K562 (cell line): ENCODE data around the gene DNASE1L1. TPM values are rescaled to one million over a fixed set of nuclear protein-coding genes. Genes with fewer than 3 reads are reported as not detected.

Experiments
- ATAC-seq: fragments of 200-7000 bp; cut with Tn5 transposase; 3 replicates; pipeline ENCODE4 v1.9.1; 2020; ENCODE audit warnings: moderate library complexity
- BruUV-seq: library from RNA; stranded (reverse); fragments of 400-500 nt; replicated peaks from 2 replicates; lab custom pipeline; 2021; lab: Mats Ljungman, UMichigan
- CTCF ChIA-PET: fragments of 300-600 bp; formaldehyde crosslinking; extraction: SDS; loops from one replicate; lab custom pipeline; 2021; ENCODE audit warnings: low intra/inter-chr PET ratio; lab: Yijun Ruan, JAX
- POLR2A ChIA-PET: fragments of 300-600, 350-650 bp; sonication (Branson Sonifier 250); formaldehyde crosslinking; extraction: SDS; loops from one replicate; lab custom pipeline; 2021; ENCODE audit warnings: antibody characterized with exemption, inconsistent platforms; lab: Yijun Ruan, JAX
- DNase-seq, 4 experiments: peaks; one replicate each; pipeline versions ENCODE4 v3.0.0 to v3.0.0-alpha.2; 2011 to 2018; ENCODE audit warnings: low spot score in 3 of 4, mixed read lengths in 3 of 4; ENCODE audit errors: extremely low read depth in 1 of 4
- FAIRE-seq: peaks from 2 replicates; lab custom pipeline; 2011; peaks lifted over from hg19 to GRCh38; lab: Jason Lieb, UNC
- H2AFZ ChIP-seq: 2 replicates; pipeline ENCODE4 v1.6.0; 2011; ENCODE audit warnings: low read depth, low read length, control low read depth, inconsistent platforms
- H3K27ac ChIP-seq: fragments of 200-600 bp; 3 replicates; pipeline ENCODE4 v1.8.0; 2011; ENCODE audit warnings: low read depth, mild to moderate bottlenecking, control low read depth, inconsistent platforms, low read length, moderate library complexity, mixed read lengths; ENCODE audit errors: extremely low read depth
- H3K27me3 ChIP-seq, 2 experiments: fragments of 300-600 bp in 1 of 2; 2 replicates in 1 of 2; 3 replicates in 1 of 2; pipeline versions ENCODE4 v1.6.0 to v1.8.0; 2011; ENCODE audit warnings: inconsistent platforms in 2 of 2, low read length in 2 of 2, mild to moderate bottlenecking in 1 of 2, mixed read lengths in 1 of 2, moderate library complexity in 1 of 2; ENCODE audit not compliant: control insufficient read depth in 2 of 2, insufficient read depth in 2 of 2
- H3K36me3 ChIP-seq: fragments of 300-600 bp; 3 replicates; pipeline ENCODE4 v1.8.0; 2011; ENCODE audit warnings: mild to moderate bottlenecking, low read length, inconsistent platforms; ENCODE audit not compliant: control insufficient read depth, insufficient read depth
- H3K4me1 ChIP-seq, 2 experiments: fragments of 200-600 bp in 1 of 2; replicated peaks in 1 of 2; 2 replicates in 1 of 2; 3 replicates in 1 of 2; pipeline versions ENCODE4 v1.5.1 to v1.8.0; 2011; ENCODE audit warnings: inconsistent platforms in 2 of 2, low read length in 2 of 2, mild to moderate bottlenecking in 1 of 2, mixed read lengths in 1 of 2, moderate library complexity in 1 of 2; ENCODE audit not compliant: control insufficient read depth in 2 of 2, insufficient read depth in 2 of 2
- H3K4me2 ChIP-seq: 2 replicates; pipeline ENCODE4 v1.6.1; 2011; ENCODE audit warnings: low read length, control low read depth, inconsistent platforms, mixed read lengths; ENCODE audit not compliant: insufficient read depth
- H3K4me3 ChIP-seq: fragments of 200-600 bp; sonication (generic), shearing (Covaris generic); 2 replicates; pipeline ENCODE4 v1.5.1; 2016; ENCODE audit warnings: control low read depth, inconsistent platforms
- H3K79me2 ChIP-seq: fragments of 200-600 bp; 3 replicates; pipeline ENCODE4 v1.8.0; 2011; ENCODE audit warnings: low read length, inconsistent platforms; ENCODE audit not compliant: control insufficient read depth, insufficient read depth
- H3K9ac ChIP-seq, 2 experiments: 2 replicates each; pipeline versions ENCODE4 v1.6.0 to v1.6.1; 2011; ENCODE audit warnings: low read depth in 2 of 2, low read length in 2 of 2, control low read depth in 1 of 2, inconsistent platforms in 1 of 2, mild to moderate bottlenecking in 1 of 2, mixed read lengths in 1 of 2; ENCODE audit not compliant: insufficient read depth in 1 of 2
- H3K9me1 ChIP-seq: one replicate; pipeline ENCODE4 v1.6.0; 2011; ENCODE audit warnings: inconsistent platforms, mild to moderate bottlenecking, low read length, moderate library complexity; ENCODE audit not compliant: control insufficient read depth, insufficient read depth
- H3K9me3 ChIP-seq: replicated peaks from 2 replicates; pipeline ENCODE4 v1.5.1; 2011; ENCODE audit warnings: low read depth, low read length, inconsistent platforms; ENCODE audit not compliant: control insufficient read depth, insufficient read depth
- H4K20me1 ChIP-seq: replicated peaks from 2 replicates; pipeline ENCODE4 v1.6.1; 2011; ENCODE audit warnings: low read length, inconsistent platforms, mixed read lengths; ENCODE audit not compliant: control insufficient read depth, insufficient read depth
- ARID2 ChIP-seq: fragments of 450-650 bp; IDR thresholded peaks from 2 replicates; pipeline ENCODE4 v1.6.1; 2017; ENCODE audit warnings: antibody characterized with exemption, mild to moderate bottlenecking
- CHCHD3 ChIP-seq: fragments of 250-450 bp; sonication (Bioruptor Pico); IDR thresholded peaks from 2 replicates; pipeline ENCODE4 v2.1.2; 2022; ENCODE audit warnings: mild to moderate bottlenecking
- CHD2 ChIP-seq: IDR thresholded peaks from 2 replicates; pipeline ENCODE4 v1.6.1; 2011; ENCODE audit warnings: low read depth, low read length
- HDAC1 ChIP-seq, 2 experiments: fragments of 450-650 bp; IDR thresholded peaks; 2 replicates each; pipeline ENCODE4 v1.6.1; 2016 to 2017; ENCODE audit warnings: inconsistent platforms in 1 of 2, mild to moderate bottlenecking in 1 of 2, moderate library complexity in 1 of 2
- KAT8 ChIP-seq: fragments of 450-650 bp; IDR thresholded peaks from 2 replicates; pipeline ENCODE4 v1.6.1; 2016; ENCODE audit warnings: low read depth, mild to moderate bottlenecking
- KHSRP ChIP-seq: fragments of 450-650 bp; IDR thresholded peaks from 2 replicates; pipeline ENCODE4 v1.6.1; 2017
- POLR2G ChIP-seq: fragments of 200-400 bp; formaldehyde crosslinking; IDR thresholded peaks from 2 replicates; pipeline ENCODE4 v1.6.1; 2017; ENCODE audit warnings: low read depth, mild to moderate bottlenecking, antibody characterized with exemption, low read length, moderate library complexity
- RBFOX2 ChIP-seq: fragments of 200-400 bp; formaldehyde crosslinking; IDR thresholded peaks from 2 replicates; pipeline ENCODE4 v1.6.1; 2017; ENCODE audit warnings: low read depth, mild to moderate bottlenecking, low read length, moderate library complexity
- TAF15 ChIP-seq: fragments of 200-400 bp; formaldehyde crosslinking; IDR thresholded peaks from 2 replicates; pipeline ENCODE4 v1.6.1; 2017; ENCODE audit warnings: mild to moderate bottlenecking, low read depth, low read length, moderate library complexity
- ZC3H11A ChIP-seq: IDR thresholded peaks from 2 replicates; pipeline ENCODE4 v1.6.1; 2012; ENCODE audit warnings: low read depth, low read length, improper control_type of control experiment
- ZNF592 ChIP-seq: fragments of 450-650 bp; IDR thresholded peaks from 2 replicates; pipeline ENCODE4 v1.6.1; 2017; ENCODE audit warnings: antibody characterized with exemption, mild to moderate bottlenecking
- WGBS: fragments of 100-300 bp; shearing (Covaris generic); methylation state at CpG from one replicate; pipeline ENCODE4 v1.1.6; 2016; ENCODE audit warnings: low coverage, mixed read lengths; ENCODE audit not compliant: insufficient coverage; ENCODE audit errors: missing lambda C conversion rate; 5-methylcytosine and 5-hydroxymethylcytosine counted together
- in situ Hi-C: fragments of 300-500 bp; cut with MboI; formaldehyde crosslinking; loops from 4 replicates; pipeline ENCODE4 v1.15.0; 2018; ENCODE audit warnings: inconsistent platforms, mixed read lengths
- intact Hi-C: fragments of 100-400 bp; cut with micrococcal nuclease; formaldehyde crosslinking; loops from 2 replicates; pipeline ENCODE4 v1.14.2; 2022
- polyA plus RNA-seq, 8 experiments: library from polyadenylated mRNA; depleted of rRNA in 4 of 8; stranded (reverse) in 5 of 8; unstranded in 3 of 8; fragments of >200 nt; fragmentation: Nextera tagmentation in 2 of 8; fragmentation: Illumina TruSeq in 1 of 8; extraction: Ambion mirVana in 2 of 8; extraction: Trizol in 1 of 8; gene quantifications; 2 replicates each; pipeline versions ENCODE4 v1.2.1 to v1.2.3, GENCODE V29; 2011 to 2014; ENCODE audit warnings: inconsistent platforms in 1 of 8, missing spikeins in 1 of 8
- total RNA-seq, 7 experiments: library from RNA; depleted of rRNA in 6 of 7; stranded (reverse); fragments of >200 nt in 6 of 7; fragmentation: Illumina TruSeq in 2 of 7; extraction: Trizol in 2 of 7; gene quantifications; 2 replicates each; pipeline versions ENCODE4 v1.2.1 to v1.2.3, GENCODE V29; 2011 to 2021; ENCODE audit warnings: low replicate concordance in 1 of 7
- TF ChIP-seq, protein P1 (sequence below), 2 experiments: fragments of 450-650 bp in 1 of 2; sonication (generic) in 1 of 2; formaldehyde crosslinking in 1 of 2; IDR thresholded peaks in 1 of 2; conservative IDR thresholded peaks in 1 of 2; 2 replicates each; pipeline versions ENCODE4 v1.6.1 to v1.8.1; 2016 to 2023; ENCODE audit warnings: mild to moderate bottlenecking in 2 of 2, moderate library complexity in 2 of 2, inconsistent platforms in 1 of 2, missing genetic modification reagents in 1 of 2
- TF ChIP-seq, protein P2 (sequence below): sonication (generic); formaldehyde crosslinking; IDR thresholded peaks from 2 replicates; pipeline ENCODE4 v1.8.1; 2023; ENCODE audit warnings: mild to moderate bottlenecking, missing genetic modification reagents

Gene DNASE1L1
- total and polyA plus RNA-seq, 9 of the 15 experiments (the other 6 are each of a cell fraction or from before 2014, with no cell fraction given) = 0.73 to 12.6 (median 7.9) TPM

GRCh38 chrX:154354013-154354412, 55.0 kb downstream of the DNASE1L1 start:
- intact Hi-C loops (no loop called here), in situ Hi-C loops (no loop called here)
- POLR2A ChIA-PET = interaction anchor here (1.2 kb wide), 1 partner anchor 8 kb away, joined by 4 read pairs; no protein-coding TSS in a partner anchor
- no peaks in the 10 kb centered on the region for H3K9me3 ChIP-seq
- H3K36me3 ChIP-seq = peaks cover 100% of the 10 kb centered on the region; the same call in 2 of the 3 replicates
- no peaks in the 10 kb centered on the region for H3K79me2 ChIP-seq
- WGBS = 95% methylated on average over 8 of the region's 14 CpGs
- no TSS peak for BruUV-seq
- CTCF ChIA-PET = no interaction called here
- H2AFZ ChIP-seq = no peak overlapping the region
- DNase-seq (no peak), FAIRE-seq (no peak), ATAC-seq (no peak)
- no peak overlapping the region for H3K27ac ChIP-seq
- peak overlapping the region in 1 of 2 experiments; percentile 45; a peak in 1 of 4 replicates for H3K9ac ChIP-seq
- H3K4me2 ChIP-seq = no peak overlapping the region
- H3K4me3 ChIP-seq = no peak overlapping the region
- no peaks in the 10 kb centered on the region for H3K27me3 ChIP-seq
- H3K9me1 ChIP-seq = no peaks in the 10 kb centered on the region
- no peak for TF ChIP-seq ZC3H11A
- TF ChIP-seq, protein P1, sequence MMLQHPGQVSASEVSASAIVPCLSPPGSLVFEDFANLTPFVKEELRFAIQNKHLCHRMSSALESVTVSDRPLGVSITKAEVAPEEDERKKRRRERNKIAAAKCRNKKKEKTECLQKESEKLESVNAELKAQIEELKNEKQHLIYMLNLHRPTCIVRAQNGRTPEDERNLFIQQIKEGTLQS (IDR thresholded peaks at IDR 0.05) = no peak
- TF ChIP-seq, protein P1 (CRISPR knock-in tag; conservative IDR thresholded peaks at IDR 0.05) = no peak
- TF ChIP-seq CHCHD3 (CRISPR knock-in tag) = no peak
- TF ChIP-seq KAT8 = no peak
- no peak for TF ChIP-seq CHD2
- 0 out of 2 replicates have a peak, but pooled peaks have one; percentile 27 for TF ChIP-seq RBFOX2
- TF ChIP-seq, protein P2, sequence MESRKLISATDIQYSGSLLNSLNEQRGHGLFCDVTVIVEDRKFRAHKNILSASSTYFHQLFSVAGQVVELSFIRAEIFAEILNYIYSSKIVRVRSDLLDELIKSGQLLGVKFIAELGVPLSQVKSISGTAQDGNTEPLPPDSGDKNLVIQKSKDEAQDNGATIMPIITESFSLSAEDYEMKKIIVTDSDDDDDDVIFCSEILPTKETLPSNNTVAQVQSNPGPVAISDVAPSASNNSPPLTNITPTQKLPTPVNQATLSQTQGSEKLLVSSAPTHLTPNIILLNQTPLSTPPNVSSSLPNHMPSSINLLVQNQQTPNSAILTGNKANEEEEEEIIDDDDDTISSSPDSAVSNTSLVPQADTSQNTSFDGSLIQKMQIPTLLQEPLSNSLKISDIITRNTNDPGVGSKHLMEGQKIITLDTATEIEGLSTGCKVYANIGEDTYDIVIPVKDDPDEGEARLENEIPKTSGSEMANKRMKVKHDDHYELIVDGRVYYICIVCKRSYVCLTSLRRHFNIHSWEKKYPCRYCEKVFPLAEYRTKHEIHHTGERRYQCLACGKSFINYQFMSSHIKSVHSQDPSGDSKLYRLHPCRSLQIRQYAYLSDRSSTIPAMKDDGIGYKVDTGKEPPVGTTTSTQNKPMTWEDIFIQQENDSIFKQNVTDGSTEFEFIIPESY (CRISPR knock-in tag) = no peak
- no peak for TF ChIP-seq ARID2
- TF ChIP-seq POLR2G = 0 out of 2 replicates have a peak, but pooled peaks have one; percentile 40
- TF ChIP-seq ZNF592 = no peak
- TF ChIP-seq TAF15 = no peak
- TF ChIP-seq KHSRP = no peak
- no peak for TF ChIP-seq HDAC1 (IDR thresholded peaks at IDR 0.05)
- peaks cover 0 to 43% of the 10 kb centered on the region in 2 experiments; a peak in 2 of 5 replicates for H3K4me1 ChIP-seq
- peaks cover 13% of the 10 kb centered on the region for H4K20me1 ChIP-seq
